A549 (cell line): ENCODE data around the gene SLC25A26. TPM values are rescaled to one million over a fixed set of nuclear protein-coding genes. Genes with fewer than 3 reads are reported as not detected.
"Not testable (repeated sequence)": the region's sequence is repeated elsewhere in the genome, so short reads cannot be mapped to it uniquely, and the experiment has no call there.

Experiments
- ATAC-seq, 2 experiments: fragments of 200-7000 bp in 1 of 2; fragments of >200 bp in 1 of 2; cut with Nextera tagmentation in 1 of 2; cut with Tn5 transposase in 1 of 2; 3 replicates each; pipeline versions ENCODE4 v1.8.0 to v1.9.1; 2018 to 2020; ENCODE audit warnings: mild to moderate bottlenecking in 1 of 2, moderate library complexity in 1 of 2
- CTCF ChIA-PET: fragments of 300-600 bp; sonication (Branson Sonifier 250); formaldehyde crosslinking; extraction: SDS; loops from one replicate; lab custom pipeline; 2021; ENCODE audit warnings: antibody characterized with exemption, inconsistent platforms; lab: Yijun Ruan, JAX
- POLR2A ChIA-PET: fragments of 350-600 bp; formaldehyde crosslinking; extraction: SDS; loops from one replicate; lab custom pipeline; 2021; ENCODE audit warnings: antibody characterized with exemption, inconsistent platforms; lab: Yijun Ruan, JAX
- DNase-seq, 2 experiments: peaks; one replicate each; pipeline versions ENCODE4 v3.0.0 to v3.0.0-alpha.2; 2011 to 2016; ENCODE audit warnings: low read depth in 1 of 2, low spot score in 1 of 2
- FAIRE-seq: peaks from 2 replicates; lab custom pipeline; 2011; peaks lifted over from hg19 to GRCh38; lab: Jason Lieb, UNC
- H3K27ac ChIP-seq, 2 experiments: fragments of >200 bp; sonication (Bioruptor Twin); formaldehyde crosslinking; 3 replicates each; pipeline ENCODE4 v1.5.1; 2016 to 2017
- H3K4me1 ChIP-seq: fragments of >200 bp; sonication (Bioruptor Twin); formaldehyde crosslinking; 3 replicates; pipeline ENCODE4 v1.6.1; 2016
- H3K4me2 ChIP-seq: fragments of >200 bp; sonication (Bioruptor Twin); formaldehyde crosslinking; 3 replicates; pipeline ENCODE4 v1.6.1; 2016
- H3K4me3 ChIP-seq: fragments of >200 bp; sonication (Bioruptor Twin); formaldehyde crosslinking; 3 replicates; pipeline ENCODE4 v1.5.1; 2016
- H3K9me3 ChIP-seq: fragments of >200 bp; sonication (Bioruptor Twin); formaldehyde crosslinking; 3 replicates; pipeline ENCODE4 v1.6.1; 2016
- CEBPB ChIP-seq, 2 experiments: fragments of >200 bp in 1 of 2; sonication (Bioruptor Twin) in 1 of 2; formaldehyde crosslinking in 1 of 2; IDR thresholded peaks; 2 replicates each; pipeline ENCODE4 v1.6.1; 2012 to 2016
- CHD2 ChIP-seq: fragments of 150-350 bp; IDR thresholded peaks from 2 replicates; pipeline ENCODE4 v1.6.1; 2014; ENCODE audit warnings: low read length; ENCODE audit not compliant: partially characterized antibody
- CTCF ChIP-seq: fragments of >200 bp; sonication (Bioruptor Twin); formaldehyde crosslinking; IDR thresholded peaks from 3 replicates; pipeline ENCODE4 v1.5.1; 2016
- E2F6 ChIP-seq: IDR thresholded peaks from 2 replicates; pipeline ENCODE4 v1.6.1; 2012; ENCODE audit warnings: low read depth, borderline replicate concordance
- EHF ChIP-seq: fragments of 250-450 bp; sonication (Bioruptor Pico); IDR thresholded peaks from 2 replicates; pipeline ENCODE4 v1.5.0; 2020; ENCODE audit warnings: mild to moderate bottlenecking
- EHMT2 ChIP-seq: fragments of 200-600 bp; sonication (generic); IDR thresholded peaks from 2 replicates; pipeline ENCODE4 v1.6.1; 2016; ENCODE audit warnings: antibody characterized with exemption, low read depth, mild to moderate bottlenecking, moderate library complexity
- ELK1 ChIP-seq: fragments of 150-350 bp; IDR thresholded peaks from 2 replicates; pipeline ENCODE4 v1.6.1; 2014; ENCODE audit warnings: low read depth, mild to moderate bottlenecking, low read length
- HDAC2 ChIP-seq: fragments of 200-600 bp; sonication (generic); IDR thresholded peaks from 2 replicates; pipeline ENCODE4 v1.6.1; 2016
- HEYL ChIP-seq: fragments of 250-450 bp; sonication (Bioruptor Pico); IDR thresholded peaks from 2 replicates; pipeline ENCODE4 v1.8.0; 2021; ENCODE audit warnings: mild to moderate bottlenecking, moderate library complexity
- HOXA7 ChIP-seq: fragments of 250-450 bp; sonication (Bioruptor Pico); IDR thresholded peaks from 2 replicates; pipeline ENCODE4 v1.5.0; 2020; ENCODE audit warnings: mild to moderate bottlenecking, moderate library complexity
- HOXB13 ChIP-seq: fragments of 250-450 bp; sonication (Bioruptor Pico); IDR thresholded peaks from 2 replicates; pipeline ENCODE4 v1.5.0; 2020; ENCODE audit warnings: low read depth, mild to moderate bottlenecking, moderate library complexity
- HOXB5 ChIP-seq: fragments of 250-450 bp; sonication (Bioruptor Pico); IDR thresholded peaks from 2 replicates; pipeline ENCODE4 v1.5.0; 2020; ENCODE audit warnings: mild to moderate bottlenecking, moderate library complexity
- JUNB ChIP-seq: fragments of >200 bp; sonication (Bioruptor Twin); formaldehyde crosslinking; IDR thresholded peaks from 2 replicates; pipeline ENCODE4 v1.6.1; 2016
- MAFK ChIP-seq: fragments of 450-650 bp; IDR thresholded peaks from 2 replicates; pipeline ENCODE4 v1.6.1; 2014; ENCODE audit not compliant: partially characterized antibody
- MAX ChIP-seq: IDR thresholded peaks from 2 replicates; pipeline ENCODE4 v1.6.1; 2012
- NR3C1 ChIP-seq: fragments of >200 bp; sonication (Bioruptor Twin); formaldehyde crosslinking; IDR thresholded peaks from 3 replicates; pipeline ENCODE4 v1.6.1; 2017
- PHF8 ChIP-seq: fragments of 200-600 bp; sonication (generic); IDR thresholded peaks from 2 replicates; pipeline ENCODE4 v1.6.1; 2016; ENCODE audit warnings: low read depth, mild to moderate bottlenecking, antibody characterized with exemption, moderate library complexity, borderline replicate concordance
- RAD21 ChIP-seq, 2 experiments: fragments of >200 bp in 1 of 2; sonication (Bioruptor Twin) in 1 of 2; formaldehyde crosslinking in 1 of 2; IDR thresholded peaks in 1 of 2; conservative IDR thresholded peaks in 1 of 2; 2 replicates in 1 of 2; 3 replicates in 1 of 2; pipeline ENCODE4 v1.6.1; 2012 to 2018; ENCODE audit warnings: inconsistent platforms in 1 of 2
- RARB ChIP-seq: fragments of 250-450 bp; sonication (Bioruptor Pico); IDR thresholded peaks from 2 replicates; pipeline ENCODE4 v1.8.0; 2021; ENCODE audit warnings: mild to moderate bottlenecking, moderate library complexity
- RCOR1 ChIP-seq: fragments of 150-350 bp; IDR thresholded peaks from 2 replicates; pipeline ENCODE4 v1.6.1; 2014; ENCODE audit warnings: antibody characterized with exemption, low read length, low read depth
- RNF2 ChIP-seq: fragments of 200-600 bp; sonication (generic); IDR thresholded peaks from 2 replicates; pipeline ENCODE4 v1.6.1; 2016; ENCODE audit warnings: low read depth, mild to moderate bottlenecking, antibody characterized with exemption, moderate library complexity, borderline replicate concordance
- SREBF2 ChIP-seq: fragments of 450-650 bp; IDR thresholded peaks from 2 replicates; pipeline ENCODE4 v1.6.1; 2014; ENCODE audit warnings: mild to moderate bottlenecking, moderate library complexity
- TFCP2L1 ChIP-seq: fragments of 250-450 bp; sonication (Bioruptor Pico); IDR thresholded peaks from 2 replicates; pipeline ENCODE4 v1.5.0; 2021; ENCODE audit warnings: mild to moderate bottlenecking
- USF2 ChIP-seq: fragments of 450-650 bp; IDR thresholded peaks from 2 replicates; pipeline ENCODE4 v1.6.1; 2014; ENCODE audit warnings: antibody characterized with exemption
- ZC3H11A ChIP-seq: fragments of 450-650 bp; IDR thresholded peaks from 2 replicates; pipeline ENCODE4 v1.6.1; 2014; ENCODE audit warnings: antibody characterized with exemption, mild to moderate bottlenecking
- ZFP36 ChIP-seq: fragments of 450-650 bp; IDR thresholded peaks from 2 replicates; pipeline ENCODE4 v1.6.1; 2014; ENCODE audit warnings: borderline replicate concordance; ENCODE audit not compliant: partially characterized antibody
- ZNF302 ChIP-seq: fragments of 250-450 bp; sonication (Bioruptor Pico); IDR thresholded peaks from 2 replicates; pipeline ENCODE4 v1.9.0; 2021; ENCODE audit warnings: inconsistent platforms, mild to moderate bottlenecking, moderate library complexity
- ZSCAN20 ChIP-seq: fragments of 250-450 bp; sonication (Bioruptor Pico); IDR thresholded peaks from 2 replicates; pipeline ENCODE4 v1.8.0; 2022; ENCODE audit warnings: mild to moderate bottlenecking, moderate library complexity
- WGBS: methylation state at CpG from one replicate; pipeline ENCODE4 v1.1.6; 2017; ENCODE audit errors: missing lambda C conversion rate; 5-methylcytosine and 5-hydroxymethylcytosine counted together
- polyA plus RNA-seq, 4 experiments: library from polyadenylated mRNA; depleted of rRNA in 3 of 4; stranded (reverse); fragments of >200 nt; fragmentation: RNase III in 1 of 4; extraction: RNeasy Plus Mini Kit Qiagen cat#74134 plus additional on column Dnase treatment in 1 of 4; gene quantifications; 2 replicates in 3 of 4; 3 replicates in 1 of 4; pipeline ENCODE4 v1.2.3, GENCODE V29; 2011 to 2017

The SLC25A26 gene
- polyA plus RNA-seq, 2 of the 4 experiments (the other 2 are of a cell fraction), result 13.0 to 30.5 TPM

- no peak overlapping the region for H3K27ac ChIP-seq
- H3K4me2 ChIP-seq, result peak overlapping the region; percentile 81
- DNase-seq (no peak), FAIRE-seq (no peak), ATAC-seq (no peak)
- H3K4me3 ChIP-seq, result peak overlapping the region; percentile 80
- POLR2A ChIA-PET, result no interaction called here
- TF ChIP-seq RAD21 (conservative IDR thresholded peaks at IDR 0.05 in 1 of 2, IDR thresholded peaks at IDR 0.05 in 1 of 2), result no peak
- TF ChIP-seq CEBPB (IDR thresholded peaks at IDR 0.05), result no peak
- TF ChIP-seq PHF8, result no peak
- no peak for TF ChIP-seq HOXA7 (CRISPR knock-in tag)
- no peak for TF ChIP-seq EHMT2
- no peak for TF ChIP-seq RCOR1
- no peak for TF ChIP-seq RNF2
- TF ChIP-seq MAFK, result no peak
- TF ChIP-seq ZSCAN20 (CRISPR knock-in tag), result no peak
- no peak for TF ChIP-seq SREBF2
- TF ChIP-seq MAX, result no peak
- no peak for TF ChIP-seq USF2
- TF ChIP-seq HOXB13 (CRISPR knock-in tag), result no peak
- TF ChIP-seq HEYL (CRISPR knock-in tag), result no peak
- TF ChIP-seq E2F6, result no peak
- H3K9me3 ChIP-seq, result no peaks in the 10 kb centered on the region
- CTCF ChIA-PET, result no interaction called here
- no peaks in the 10 kb centered on the region for H3K4me1 ChIP-seq
- WGBS, result 17% methylated on average over 5 of the region's 5 CpGs
Measured at GRCh38 chr3:66220066-66220465, 735 bp upstream of the SLC25A26 start.

- POLR2A ChIA-PET, result no interaction called here
- ATAC-seq (no peak), DNase-seq (no peak), FAIRE-seq (no peak)
- H3K9me3 ChIP-seq, result no peaks in the 10 kb centered on the region
- H3K4me3 ChIP-seq, result no peak overlapping the region
- TF ChIP-seq MAFK (no peak), RCOR1 (no peak), NR3C1 (no peak), RNF2 (no peak)
- H3K27ac ChIP-seq, result no peak overlapping the region
- WGBS, result 93% methylated on average over 1 of the region's 1 CpG
- H3K4me2 ChIP-seq, result no peak overlapping the region
- CTCF ChIA-PET, result no interaction called here
- H3K4me1 ChIP-seq, result no peaks in the 10 kb centered on the region
Measured at GRCh38 chr3:66224220-66224619, 3.4 kb downstream of the SLC25A26 start.

- CTCF ChIA-PET, H3K9me3 ChIP-seq, FAIRE-seq, H3K27ac ChIP-seq, POLR2A ChIA-PET, DNase-seq, ATAC-seq, H3K4me1 ChIP-seq, H3K4me2 ChIP-seq, H3K4me3 ChIP-seq: not testable (repeated sequence)
- WGBS, result 92% methylated on average over 3 of the region's 3 CpGs
Measured at GRCh38 chr3:66226093-66226492, 5.3 kb downstream of the SLC25A26 start.

GRCh38 chr3:66227051-66227450, 6.2 kb downstream of the SLC25A26 start:
- H3K27ac ChIP-seq, result no peak overlapping the region
- POLR2A ChIA-PET, result no interaction called here
- no peak for FAIRE-seq
- no peak overlapping the region for H3K4me2 ChIP-seq
- H3K4me3 ChIP-seq, result no peak overlapping the region
- ATAC-seq, result no peak
- CTCF ChIA-PET, result interaction anchor here (0.5 kb wide), 1 partner anchor 100 kb away, joined by 4 read pairs; no protein-coding TSS in a partner anchor
- 71% methylated on average over 3 of the region's 3 CpGs for WGBS
- no peak for DNase-seq
- no peaks in the 10 kb centered on the region for H3K4me1 ChIP-seq
- H3K9me3 ChIP-seq, result no peaks in the 10 kb centered on the region
- TF ChIP-seq PHF8 (no peak), ZC3H11A (no peak), ZNF302 (CRISPR knock-in tag) (no peak), JUNB (no peak), RCOR1 (no peak), ELK1 (no peak), HOXB13 (CRISPR knock-in tag) (no peak), RARB (CRISPR knock-in tag) (no peak), ZFP36 (no peak), EHMT2 (no peak), EHF (CRISPR knock-in tag) (no peak), TFCP2L1 (CRISPR knock-in tag) (no peak), HDAC2 (no peak), CTCF (no peak), HOXB5 (no peak), CHD2 (no peak)
